ENCODE results near the gene RNASE12. TPM values are rescaled to one million over a fixed set of nuclear protein-coding genes. Genes with fewer than 3 reads are reported as not detected.

Gene RNASE12
- total and polyA plus RNA-seq, 2 donors (not counting 3 experiments of a cell fraction or from before 2014, with no cell fraction given): not detected

DNA sequence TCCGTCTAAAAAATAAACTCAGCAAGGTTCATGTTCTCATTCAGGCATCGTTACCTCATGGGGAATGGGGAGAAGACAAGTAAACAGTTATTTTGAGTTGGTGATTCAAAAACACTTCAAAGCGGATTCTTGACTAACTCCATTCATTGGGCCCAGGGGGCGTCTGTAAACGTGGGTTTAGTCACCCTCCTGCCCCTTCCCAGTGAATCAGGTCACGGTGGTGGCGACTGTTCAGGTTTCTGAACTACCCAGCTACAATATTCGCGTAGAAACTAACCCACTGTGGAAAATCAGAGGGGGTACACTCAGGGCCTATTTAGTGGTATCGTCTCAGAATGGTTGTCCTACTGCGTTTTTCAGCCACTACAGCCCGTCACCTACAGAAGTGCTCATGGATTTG, 35.1 kb upstream of the RNASE12 start:
- Histone ChIP-seq H3K9me3 (replicated peaks; ENCODE audit: control insufficient read depth, insufficient read depth, low read length) (no peaks in the 10 kb centered on the region), H2AFZ (ENCODE audit: low read depth, low read length) (peak overlapping the region; percentile 18), H3K4me3 (replicated peaks in 1 of 3; ENCODE audit: insufficient read depth in 1 of 3, low read depth in 1 of 3, low read length in 3 of 3) (no peak overlapping the region), H3K27me3 (ENCODE audit: control insufficient read depth in 2 of 2, insufficient read depth in 2 of 2, low read length in 2 of 2) (peaks cover 24 to 39% of the 10 kb centered on the region in 2 experiments), H4K20me1 (replicated peaks; ENCODE audit: control insufficient read depth, extremely low read depth, insufficient read depth, low read length) (no peaks in the 10 kb centered on the region), H3K9me1 (replicated peaks; ENCODE audit: control insufficient read depth, extremely low read depth, insufficient read depth, low read length) (no peaks in the 10 kb centered on the region), H3K4me1 (ENCODE audit: control insufficient read depth, extremely low read depth, insufficient read depth, low read length) (peaks cover 21% of the 10 kb centered on the region), H3K4me2 (ENCODE audit: insufficient read depth, low read length) (peak overlapping the region; percentile 76), H3K27ac (ENCODE audit: insufficient read depth, low read depth, low read length) (no peak overlapping the region), H3K79me2 (ENCODE audit: control insufficient read depth, insufficient read depth, low read length) (no peaks in the 10 kb centered on the region), H3K36me3 (ENCODE audit: control insufficient read depth in 2 of 2, extremely low read depth in 1 of 2, insufficient read depth in 2 of 2, low read length in 2 of 2) (no peaks in the 10 kb centered on the region), H3K9ac (replicated peaks; ENCODE audit: extremely low read depth, insufficient read depth, low read length) (no peak overlapping the region)
- dilution Hi-C loops (cut with MboI; ENCODE audit: extremely low pct_ligation_motif_present, low sequenced_read_pairs) (no loop called here), intact Hi-C loops (cut with micrococcal nuclease) (no loop called here)
- TF ChIP-seq POLR2A (IDR thresholded peaks at IDR 0.05; ENCODE audit: low read depth, low read length) (no peak), GATA2 (IDR thresholded peaks at IDR 0.05; ENCODE audit: insufficient read depth, insufficient read length, low read depth, low read length) (no peak), FOS (IDR thresholded peaks at IDR 0.05; ENCODE audit: borderline replicate concordance, insufficient read depth, low read length) (no peak), JUN (IDR thresholded peaks at IDR 0.05; ENCODE audit: borderline replicate concordance, insufficient read depth, insufficient read length, low read depth) (no peak), POLR2AphosphoS5 (IDR thresholded peaks at IDR 0.05; ENCODE audit: insufficient read depth, low read depth, low read length) (no peak), MYC (IDR thresholded peaks at IDR 0.05; ENCODE audit: low read depth, low read length) (no peak), EZH2 (IDR thresholded peaks at IDR 0.05; ENCODE audit: borderline replicate concordance, low read depth, low read length, severe bottlenecking) (no peak)
- TF ChIP-seq, protein P1, sequence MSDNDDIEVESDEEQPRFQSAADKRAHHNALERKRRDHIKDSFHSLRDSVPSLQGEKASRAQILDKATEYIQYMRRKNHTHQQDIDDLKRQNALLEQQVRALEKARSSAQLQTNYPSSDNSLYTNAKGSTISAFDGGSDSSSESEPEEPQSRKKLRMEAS (IDR thresholded peaks at IDR 0.05; ENCODE audit: insufficient read depth, insufficient read length): no peak
- TF ChIP-seq, protein P2, sequence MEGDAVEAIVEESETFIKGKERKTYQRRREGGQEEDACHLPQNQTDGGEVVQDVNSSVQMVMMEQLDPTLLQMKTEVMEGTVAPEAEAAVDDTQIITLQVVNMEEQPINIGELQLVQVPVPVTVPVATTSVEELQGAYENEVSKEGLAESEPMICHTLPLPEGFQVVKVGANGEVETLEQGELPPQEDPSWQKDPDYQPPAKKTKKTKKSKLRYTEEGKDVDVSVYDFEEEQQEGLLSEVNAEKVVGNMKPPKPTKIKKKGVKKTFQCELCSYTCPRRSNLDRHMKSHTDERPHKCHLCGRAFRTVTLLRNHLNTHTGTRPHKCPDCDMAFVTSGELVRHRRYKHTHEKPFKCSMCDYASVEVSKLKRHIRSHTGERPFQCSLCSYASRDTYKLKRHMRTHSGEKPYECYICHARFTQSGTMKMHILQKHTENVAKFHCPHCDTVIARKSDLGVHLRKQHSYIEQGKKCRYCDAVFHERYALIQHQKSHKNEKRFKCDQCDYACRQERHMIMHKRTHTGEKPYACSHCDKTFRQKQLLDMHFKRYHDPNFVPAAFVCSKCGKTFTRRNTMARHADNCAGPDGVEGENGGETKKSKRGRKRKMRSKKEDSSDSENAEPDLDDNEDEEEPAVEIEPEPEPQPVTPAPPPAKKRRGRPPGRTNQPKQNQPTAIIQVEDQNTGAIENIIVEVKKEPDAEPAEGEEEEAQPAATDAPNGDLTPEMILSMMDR (IDR thresholded peaks at IDR 0.05; ENCODE audit: extremely low read depth in 1 of 2, insufficient read depth in 1 of 2, low read depth in 1 of 2, low read length in 2 of 2): no peak
- FAIRE-seq: no peak
- no TSS peak for BruUV-seq (replicated peaks)
- no peak for DNase-seq (ENCODE audit: low read depth, low spot score)
- ChIA-PET POLR2A (no interaction called here), CTCF (interaction anchor here (1.0 to 1.2 kb wide), 3 partner anchors 25 to 172 kb away, joined by 3 to 4 read pairs (median 3); partner anchors contain the start of genes APEX1 and OSGEP)
